ENCODE results near the gene ADPRHL1.

Gene ADPRHL1

DNA sequence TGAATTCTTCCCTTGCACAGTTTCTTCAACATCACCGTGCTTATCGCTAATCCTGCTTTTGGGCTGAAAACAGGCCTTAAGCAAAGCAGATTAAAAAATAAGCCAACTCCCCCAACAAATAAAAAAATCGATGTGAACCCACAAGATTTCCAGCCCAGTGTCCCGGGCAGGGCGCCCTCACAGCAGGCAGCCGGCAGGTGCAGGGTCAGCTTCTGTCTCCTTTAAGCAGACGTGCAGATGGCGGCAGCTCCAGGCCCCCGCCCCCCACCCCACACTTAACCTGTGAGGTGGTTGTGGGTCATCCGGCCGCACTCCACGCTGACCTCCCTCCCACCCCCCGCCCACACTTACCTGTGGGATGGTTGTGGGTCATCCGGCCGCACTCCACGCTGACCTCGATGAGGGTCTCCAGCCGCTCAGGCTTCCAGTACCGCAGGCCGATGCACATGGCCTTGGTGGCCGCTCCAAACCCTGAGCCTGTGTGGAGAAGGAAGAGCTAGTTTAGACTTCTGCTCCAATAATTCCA, 19.8 kb downstream of the ADPRHL1 start:
- no peak for DNase-seq

DNA sequence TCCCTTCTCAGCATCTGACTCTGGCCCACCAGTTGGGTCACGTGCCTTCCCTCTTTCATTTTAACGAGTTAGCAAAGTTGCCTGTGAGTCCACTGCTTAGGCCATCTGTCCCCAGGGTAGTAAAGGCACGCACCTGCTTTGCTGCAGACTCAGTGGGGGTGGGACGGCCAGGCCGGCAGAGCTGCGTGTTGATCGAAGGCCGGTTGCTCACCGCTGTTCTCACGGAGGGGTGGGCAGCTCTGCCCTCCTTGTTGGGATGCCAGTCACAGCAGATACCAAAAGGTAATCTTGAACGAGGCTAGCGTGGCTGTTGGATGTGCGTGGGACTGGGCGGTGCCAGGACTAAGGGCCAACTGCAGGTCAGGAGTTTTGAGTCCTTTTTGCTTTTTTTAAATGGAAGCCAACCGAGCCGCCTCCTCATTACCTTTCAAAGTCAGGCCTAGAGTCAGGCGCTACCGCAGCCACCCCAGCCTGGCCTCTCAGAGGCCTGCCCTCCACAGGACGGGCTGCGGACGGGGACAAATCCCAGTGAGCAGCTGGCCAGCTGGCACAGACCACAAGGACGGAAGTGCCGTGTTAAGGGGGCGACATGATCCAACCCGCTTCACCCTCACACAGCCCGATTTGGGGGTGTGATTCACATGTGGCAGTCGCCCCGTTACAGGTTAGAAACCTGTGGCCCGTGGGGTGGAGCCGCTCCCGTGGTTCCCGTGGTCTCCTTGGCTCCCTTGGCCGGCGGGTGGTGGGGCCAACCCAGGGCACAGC, 20.6 kb downstream of the ADPRHL1 start:
- no peak for DNase-seq

DNA sequence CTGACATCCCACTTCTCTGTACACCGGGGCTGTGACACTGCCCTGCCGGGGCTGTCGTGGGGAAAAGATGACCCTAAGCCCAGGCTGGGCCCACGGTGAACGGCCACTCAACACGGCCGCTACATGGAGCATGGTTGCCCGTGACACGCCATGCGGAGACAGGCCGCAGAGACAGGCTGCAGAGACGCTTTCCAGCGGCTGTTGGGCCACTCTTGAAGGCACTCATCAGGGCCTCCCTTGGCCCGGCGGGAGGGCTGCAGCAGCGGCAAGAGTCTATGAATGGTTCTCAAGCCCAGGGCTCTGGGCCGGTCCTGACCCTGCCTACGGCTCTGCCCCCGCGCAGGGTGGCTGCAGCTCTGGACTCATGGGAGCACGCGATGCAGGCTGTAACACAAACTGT, 22.1 kb downstream of the ADPRHL1 start:
- no peak for DNase-seq

DNA sequence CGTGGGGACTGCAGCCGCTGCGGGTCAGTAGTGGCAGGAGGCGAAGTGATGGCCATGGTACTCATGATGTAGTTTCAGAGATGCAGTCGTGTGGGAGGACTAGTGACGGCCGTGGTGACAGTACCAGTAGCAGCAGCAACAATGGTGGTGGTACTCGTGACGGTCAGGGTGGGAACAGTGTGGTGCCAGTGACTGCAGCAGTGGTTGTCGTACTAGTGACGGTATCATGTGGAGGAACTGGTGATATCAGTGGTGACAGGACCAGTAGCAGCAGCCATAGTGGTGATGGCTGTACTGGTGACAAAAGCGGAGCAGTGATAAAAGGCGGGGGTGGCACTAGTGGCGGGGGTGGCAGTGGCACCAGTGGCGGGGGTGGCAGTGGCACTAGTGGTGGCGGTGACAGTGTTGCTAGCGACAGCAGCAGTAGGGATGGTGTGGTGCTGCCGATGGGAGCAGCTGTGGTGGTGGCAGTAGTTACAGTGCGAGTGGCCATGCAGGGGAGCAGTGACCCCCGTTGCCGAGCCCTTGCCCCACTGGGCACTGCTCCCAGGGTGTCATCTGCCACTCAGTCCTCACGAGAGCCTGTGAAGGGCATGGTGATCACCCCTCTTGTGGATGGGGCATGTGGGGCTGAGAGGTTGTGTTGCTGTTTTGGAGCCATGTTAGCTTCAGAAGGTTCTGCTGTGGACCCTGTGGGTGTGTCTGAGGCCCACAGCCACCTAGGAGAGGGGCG, 22.7 kb downstream of the ADPRHL1 start:
- DNase-seq, result no peak

DNA sequence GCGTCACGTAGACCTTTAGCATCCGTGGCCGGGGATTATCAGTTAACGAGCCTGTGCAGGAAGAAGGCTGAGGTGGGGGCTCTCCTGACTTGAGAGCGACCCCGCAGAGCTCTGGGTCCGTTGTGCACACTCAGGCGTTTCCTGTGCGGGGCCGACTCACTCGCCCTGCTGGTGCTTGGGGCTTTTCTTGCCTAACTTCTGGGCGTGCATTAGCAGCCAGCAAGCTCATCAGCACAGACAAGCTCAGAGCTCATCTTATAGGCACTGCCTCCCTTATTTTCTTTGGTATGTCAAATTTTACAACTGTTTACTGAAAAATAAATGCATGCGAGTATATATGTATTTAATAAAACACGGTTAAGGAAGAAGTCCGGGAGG, 23.7 kb downstream of the ADPRHL1 start:
- no peak for DNase-seq

DNA sequence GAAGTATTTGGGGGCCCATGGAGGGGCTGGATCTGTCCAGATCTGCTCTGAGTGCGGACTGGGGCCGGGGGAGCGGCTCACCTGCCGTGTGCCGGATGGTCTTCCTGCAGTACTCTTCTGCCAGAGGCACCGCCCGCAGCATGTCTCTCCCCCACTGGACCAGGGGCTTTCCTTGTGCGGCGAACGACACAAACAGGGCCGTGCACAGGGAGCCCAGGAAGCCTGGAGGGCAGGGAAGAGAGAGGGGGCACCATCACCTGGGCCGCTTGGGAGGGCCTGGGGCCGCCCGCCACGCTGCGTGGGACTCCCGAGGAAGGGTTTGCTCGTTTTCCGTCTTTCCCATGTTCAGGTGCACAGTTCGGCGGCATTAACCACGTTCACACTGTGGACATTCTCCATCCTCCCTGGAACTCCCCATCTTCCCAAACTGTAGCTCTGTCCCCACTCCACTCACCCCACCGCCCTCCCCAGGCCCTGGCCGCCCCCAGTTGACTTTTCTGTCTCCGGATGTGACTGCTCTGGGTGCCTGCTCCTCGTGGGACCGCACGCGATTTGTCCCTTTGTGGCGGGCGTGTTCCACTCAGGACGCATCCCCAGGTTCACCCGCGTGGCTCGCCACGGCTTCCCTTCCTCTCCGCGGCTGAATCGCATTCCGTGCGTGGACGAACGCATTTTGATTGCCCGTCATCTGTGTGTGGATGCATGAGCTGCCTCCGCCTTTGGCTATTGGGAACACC, 24.2 kb downstream of the ADPRHL1 start:
- no peak for DNase-seq

DNA sequence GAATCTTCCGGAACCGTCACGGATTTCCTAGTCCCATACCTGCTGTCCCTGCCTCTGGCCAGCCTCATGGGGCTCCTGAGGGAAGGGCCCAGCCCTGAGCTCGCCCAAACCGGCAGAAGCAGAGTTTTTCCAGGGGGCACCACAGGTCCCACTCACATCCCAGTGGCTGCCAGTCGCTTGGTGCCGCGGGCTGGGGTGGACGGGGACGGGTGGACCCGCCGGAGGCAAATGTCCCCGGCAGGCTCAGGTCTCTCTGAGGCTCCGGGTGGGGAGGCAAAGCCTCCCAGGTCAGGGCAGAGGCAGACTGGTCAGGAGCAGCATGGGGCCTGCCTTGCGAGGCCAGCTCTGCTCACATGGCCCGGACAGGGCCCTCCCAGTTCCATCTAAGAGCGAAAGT, 24.8 kb downstream of the ADPRHL1 start:
- DNase-seq, result no peak

DNA sequence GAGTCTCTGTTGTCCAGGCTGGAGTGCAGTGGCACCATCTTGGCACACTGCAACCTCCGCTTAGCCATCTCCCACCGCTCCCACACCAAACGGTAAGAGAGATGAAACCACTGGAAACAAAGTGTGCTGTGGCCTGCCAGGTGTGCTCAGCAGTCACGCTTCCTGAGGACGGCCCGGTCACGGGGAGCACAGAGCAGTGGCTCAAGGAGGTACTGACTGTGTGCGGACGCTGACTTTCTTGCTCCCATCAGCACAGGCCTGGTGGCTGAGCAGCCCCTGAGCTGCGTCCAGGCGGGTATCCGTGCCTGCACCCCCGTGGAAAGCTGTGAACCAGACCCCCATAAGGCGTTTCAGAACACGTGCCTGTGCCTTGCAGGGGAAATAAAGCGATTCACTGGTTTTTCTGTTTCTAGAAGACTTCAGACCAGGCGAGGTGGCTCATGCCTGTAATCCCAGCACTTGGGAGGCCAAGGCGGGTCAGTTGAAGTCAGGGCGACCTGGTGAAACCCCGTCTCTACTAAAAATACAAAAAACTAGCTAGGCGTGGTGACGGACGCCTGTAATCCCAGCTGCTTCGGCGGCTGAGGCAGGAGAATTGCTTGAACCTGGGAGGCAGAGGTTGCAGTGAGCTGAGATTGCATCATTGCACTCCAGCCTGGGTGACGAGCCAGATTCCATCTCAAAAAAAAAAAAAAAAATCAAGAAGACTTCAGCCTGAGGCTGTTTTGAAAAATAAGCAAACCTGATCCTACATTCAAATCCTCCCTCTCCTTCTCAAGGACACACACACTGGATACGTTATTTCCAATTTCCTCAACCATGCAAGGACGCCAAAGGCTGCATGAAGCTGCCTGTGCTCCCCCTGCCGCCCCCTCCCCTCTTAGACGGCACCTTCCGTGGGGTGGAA, 25.5 kb downstream of the ADPRHL1 start:
- no peak for DNase-seq

DNA sequence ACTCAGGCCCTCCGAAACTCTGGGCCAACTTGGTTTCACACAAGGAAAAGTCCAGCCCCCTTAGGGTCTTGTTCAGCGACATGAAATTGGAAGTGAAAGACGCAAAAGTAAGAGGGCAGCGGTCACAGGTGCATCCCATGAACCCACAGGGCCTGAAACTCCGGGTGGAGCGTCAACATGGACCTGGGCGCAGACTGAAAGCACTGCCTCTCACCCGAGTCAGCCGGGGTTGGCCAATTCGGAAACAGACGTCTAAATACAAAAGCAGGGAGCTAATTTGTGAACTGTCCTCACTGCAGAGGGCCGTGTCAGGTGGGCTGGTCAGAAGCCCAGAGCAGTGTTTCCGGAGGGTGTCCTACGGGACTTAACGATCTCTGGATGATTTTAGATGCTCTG, 26.7 kb downstream of the ADPRHL1 start:
- no peak for DNase-seq

DNA sequence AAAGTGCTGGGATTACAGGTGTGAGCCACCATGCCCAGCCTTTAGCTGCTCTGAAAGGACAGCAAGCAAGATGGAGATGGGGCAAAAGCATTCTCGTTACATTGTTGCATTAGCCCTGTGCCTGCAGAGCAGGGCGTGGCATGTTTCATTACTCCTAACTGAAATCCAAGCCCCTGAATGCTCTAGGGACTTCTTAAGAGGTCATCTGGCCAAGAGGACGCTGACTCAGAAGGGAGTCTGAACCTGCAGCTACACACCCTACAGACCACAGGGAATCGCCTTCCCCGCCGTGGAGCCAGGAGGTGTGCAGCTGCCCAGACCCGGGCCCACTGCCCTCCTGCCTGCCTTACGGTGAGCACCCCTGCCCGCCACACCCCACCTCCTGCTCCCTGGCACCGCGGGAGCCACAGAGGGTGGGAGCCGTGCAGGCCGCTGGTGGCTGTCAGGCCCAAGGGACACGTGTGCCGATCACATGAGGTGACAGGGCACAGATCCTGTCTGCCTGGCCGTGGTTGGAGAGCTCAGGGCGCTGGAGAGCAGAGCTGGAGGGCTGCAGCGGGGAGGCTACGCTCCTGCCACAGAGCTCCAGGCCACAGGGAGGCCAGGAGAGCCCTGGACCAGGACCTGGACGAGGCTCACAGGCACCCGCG, 27.2 kb downstream of the ADPRHL1 start:
- no peak for DNase-seq

DNA sequence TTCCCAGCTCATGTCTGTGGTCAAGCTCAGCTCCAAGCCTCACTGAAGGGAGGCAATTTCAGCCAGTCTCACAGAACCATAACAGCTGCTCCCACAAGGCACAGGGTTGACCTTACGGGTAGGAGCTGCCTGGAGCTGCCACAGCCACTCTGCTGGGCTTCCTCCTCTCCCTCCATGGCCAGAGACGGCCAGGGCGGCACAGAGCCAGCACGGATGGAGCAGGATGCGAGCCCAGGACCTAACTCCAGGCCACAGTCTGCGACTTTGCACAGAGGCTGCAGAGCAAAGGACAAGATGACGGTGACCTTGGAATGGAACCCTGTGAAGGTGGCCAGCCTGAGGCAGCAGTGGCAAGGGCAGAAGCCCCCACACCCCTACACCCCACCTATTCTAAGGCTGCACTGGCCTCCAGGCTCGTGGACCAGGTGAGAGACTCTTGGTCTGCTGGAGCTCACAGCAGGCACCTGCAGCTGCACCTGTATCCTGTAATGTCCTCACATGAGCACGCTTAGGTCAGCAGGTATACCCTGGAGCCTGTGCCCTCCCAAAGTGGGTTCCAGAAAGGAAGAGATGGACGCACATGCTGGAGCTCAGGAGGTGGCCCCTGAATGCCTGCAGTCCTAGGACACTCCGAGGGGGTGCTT, 29.6 kb downstream of the ADPRHL1 start:
- no peak for DNase-seq

DNA sequence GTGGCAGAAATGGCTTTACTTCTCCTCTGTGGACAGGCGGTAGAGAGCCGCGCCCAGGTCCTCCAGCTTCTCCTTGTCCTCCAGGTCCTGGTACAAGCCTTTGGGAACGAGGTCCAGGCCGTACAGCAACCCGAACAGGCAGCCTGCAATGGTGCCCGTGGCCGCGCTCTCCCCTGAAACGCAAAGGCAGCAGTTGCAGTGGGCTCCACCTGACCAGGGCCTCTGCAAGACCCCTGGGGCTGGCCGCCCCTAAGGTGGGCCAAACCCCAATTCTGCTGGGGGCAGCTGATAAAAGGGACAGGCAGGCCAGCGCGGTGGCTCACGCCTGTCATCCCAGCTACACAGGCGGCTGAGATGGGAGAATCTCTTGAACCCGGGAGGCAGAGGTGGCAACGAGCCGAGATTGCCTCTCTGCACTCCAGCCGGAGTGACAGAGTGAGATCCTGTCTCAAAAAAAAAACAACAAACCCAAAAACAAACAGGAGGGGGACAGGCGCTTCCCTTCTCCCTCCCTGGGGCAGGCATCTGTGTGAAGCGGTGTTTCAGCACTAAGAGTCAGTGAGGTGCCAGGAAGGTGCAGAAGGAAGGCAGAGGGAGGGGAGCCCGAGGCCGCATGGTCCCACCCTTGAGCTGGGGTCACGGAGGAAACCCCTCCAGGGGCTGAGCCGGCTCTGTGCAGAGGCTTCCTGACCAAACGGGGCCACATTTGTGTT, 30.3 kb downstream of the ADPRHL1 start:
- no peak for DNase-seq

DNA sequence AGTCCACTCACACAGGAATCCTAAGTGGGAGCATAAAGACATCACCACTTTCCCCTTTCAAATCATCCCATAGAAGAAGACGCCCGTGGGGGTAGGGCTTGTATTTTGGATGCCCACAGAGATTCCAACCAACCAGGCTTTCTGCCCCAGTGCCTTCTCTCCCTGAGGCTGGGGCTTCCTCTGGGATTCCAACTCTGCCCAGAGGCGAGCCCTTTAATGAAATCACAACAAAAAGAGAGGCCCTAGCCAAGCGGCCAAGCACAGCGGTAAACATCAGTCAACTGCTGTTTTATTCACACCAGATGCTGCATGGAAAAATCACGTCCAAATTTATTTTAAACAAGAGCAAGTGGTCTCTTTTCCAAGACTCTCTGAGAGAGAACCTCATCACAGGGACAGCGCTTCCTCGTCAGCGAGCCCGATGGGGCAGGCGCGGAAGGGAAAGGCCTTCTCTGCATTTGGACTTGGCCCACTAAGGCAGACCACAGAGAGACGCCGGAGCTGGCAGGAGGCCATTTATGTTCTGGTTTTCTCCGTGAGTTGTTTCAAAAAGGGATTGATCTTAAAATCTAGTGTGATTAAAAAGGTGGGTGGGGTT, 31.5 kb downstream of the ADPRHL1 start:
- DNase-seq, result no peak

DNA sequence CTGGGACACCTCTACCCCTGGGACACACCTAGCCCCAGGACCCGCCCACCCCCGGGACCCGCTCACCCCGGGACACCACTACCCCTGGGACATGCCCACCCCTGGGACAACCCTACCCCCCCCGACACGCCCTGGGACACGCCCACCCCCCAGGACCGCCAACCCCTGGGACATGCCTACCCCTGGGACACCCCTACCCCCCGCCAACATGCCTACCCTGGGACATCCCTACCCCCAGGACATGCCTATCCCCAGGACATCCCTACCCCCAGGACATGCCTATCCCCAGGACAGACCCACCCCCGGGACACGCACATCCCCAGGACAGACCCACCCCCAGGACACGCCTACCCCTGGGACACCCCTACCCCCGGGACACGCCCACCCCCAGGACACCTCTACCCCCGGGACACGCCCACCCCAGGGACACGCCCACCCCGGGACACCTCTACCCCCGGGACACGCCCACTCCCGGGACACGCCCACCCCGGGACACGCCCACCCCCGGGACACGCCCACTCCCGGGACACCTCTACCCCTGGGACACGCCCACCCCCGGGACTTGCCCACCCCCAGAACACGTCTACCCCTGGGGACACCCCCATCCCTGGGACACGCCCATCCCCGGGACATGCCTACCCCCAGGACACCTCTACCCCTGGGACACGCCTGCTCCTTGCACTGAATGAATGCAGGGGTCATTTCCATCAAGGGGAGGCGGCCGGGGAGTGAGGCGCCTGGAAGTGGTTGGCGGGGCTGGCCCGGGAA, 32.3 kb downstream of the ADPRHL1 start:
- DNase-seq, result no peak

DNA sequence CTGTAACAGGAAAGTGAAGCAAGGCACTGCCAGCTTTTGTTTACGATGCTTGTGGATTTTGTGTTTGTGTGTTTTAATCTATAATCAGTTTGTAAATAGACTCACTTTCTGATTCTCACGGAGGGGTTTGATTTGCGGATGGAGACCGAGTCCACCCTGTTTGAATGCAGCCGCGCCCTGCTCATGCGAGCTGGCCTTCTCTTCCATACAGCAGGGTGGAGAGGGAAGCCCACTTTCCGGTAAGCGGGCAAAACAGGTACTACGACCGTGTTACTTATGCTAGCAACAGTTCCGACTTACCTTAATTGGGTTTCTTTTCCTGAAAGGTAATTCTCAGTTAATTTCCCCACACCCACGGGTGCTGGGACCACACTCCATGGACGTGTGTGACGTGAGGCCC, 33.1 kb downstream of the ADPRHL1 start:
- DNase-seq, result no peak

DNA sequence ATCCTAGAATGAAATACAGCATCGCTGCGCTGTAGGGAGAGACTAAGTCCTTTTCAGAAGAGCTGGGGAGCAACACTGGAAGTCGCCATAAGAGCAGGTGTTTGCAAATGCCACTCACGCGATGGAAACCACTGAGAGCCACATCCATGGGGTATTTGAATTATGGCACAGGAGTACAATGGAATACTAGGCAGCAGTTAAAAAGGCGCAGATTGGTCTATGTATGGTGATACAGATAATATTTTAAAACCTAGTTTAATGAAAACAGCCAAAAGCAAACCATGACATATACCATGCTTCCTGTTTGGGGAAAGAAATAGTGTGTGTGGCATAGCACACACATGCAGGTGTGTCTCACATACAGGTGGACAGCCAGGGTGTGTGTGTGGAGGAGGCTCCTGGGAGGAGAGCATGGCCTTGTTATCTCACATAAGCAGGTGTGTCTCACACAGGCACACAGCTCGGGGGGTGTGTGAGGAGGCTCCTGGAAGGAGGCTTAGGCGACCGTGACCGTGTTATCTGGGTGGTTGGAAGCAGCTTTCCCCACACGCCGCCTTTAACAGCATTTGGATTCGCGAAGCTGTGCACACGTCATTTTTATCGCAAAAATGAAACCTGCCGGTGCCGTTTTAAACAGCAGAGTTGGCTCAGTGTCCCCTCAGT, 33.6 kb downstream of the ADPRHL1 start:
- DNase-seq, result no peak

DNA sequence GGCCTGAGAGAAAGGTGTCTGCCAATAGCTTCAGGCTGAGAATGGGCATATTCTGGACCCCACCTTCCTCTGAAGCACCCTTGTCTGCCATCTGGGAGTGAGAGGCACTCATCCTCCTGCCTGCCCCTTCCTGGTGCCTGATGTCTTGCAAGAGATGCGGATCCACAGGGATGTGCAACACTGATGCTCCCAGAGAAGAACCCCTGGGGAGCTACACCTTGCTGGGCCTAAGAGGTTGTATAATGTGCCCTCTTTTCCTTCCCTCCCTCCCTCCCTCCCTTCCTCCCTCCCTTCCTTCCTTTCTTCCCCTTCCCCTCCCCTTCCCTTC, 34.6 kb downstream of the ADPRHL1 start:
- no peak for DNase-seq

All from anterior cingulate cortex (tissue), 58 donors.